H9 (cell line): ENCODE results near the gene TRIM36. TPM values are rescaled to one million over a fixed set of nuclear protein-coding genes. Genes with fewer than 3 reads are reported as not detected.

Experiments used
- DNase-seq: peaks from one replicate; pipeline ENCODE4 v3.0.0-alpha.2; 2017
- H2AFZ ChIP-seq: one replicate; pipeline ENCODE4 v1.6.1; 2013; ENCODE audit warnings: mild to moderate bottlenecking, low read length, control low read depth, moderate library complexity
- H2AK5ac ChIP-seq: 2 replicates; pipeline ENCODE4 v1.6.1; 2013; ENCODE audit warnings: low read length, control low read depth, mixed read lengths; ENCODE audit not compliant: insufficient read length
- H2BK120ac ChIP-seq: one replicate; pipeline ENCODE4 v1.6.1; 2013; ENCODE audit warnings: low read depth, mild to moderate bottlenecking, low read length, control low read depth, inconsistent platforms; ENCODE audit not compliant: poor library complexity, severe bottlenecking
- H2BK12ac ChIP-seq: 2 replicates; pipeline ENCODE4 v1.6.1; 2013; ENCODE audit warnings: low read length, control low read depth, mixed read lengths, low read depth; ENCODE audit not compliant: insufficient read length
- H2BK15ac ChIP-seq: 2 replicates; pipeline ENCODE4 v1.6.1; 2013; ENCODE audit warnings: low read depth, low read length, control low read depth
- H2BK20ac ChIP-seq: one replicate; pipeline ENCODE4 v1.6.1; 2013; ENCODE audit warnings: low read depth, mild to moderate bottlenecking, low read length, control low read depth, inconsistent platforms; ENCODE audit not compliant: poor library complexity, severe bottlenecking
- H2BK5ac ChIP-seq: 2 replicates; pipeline ENCODE4 v1.6.1; 2013; ENCODE audit warnings: low read length, control low read depth, mixed read lengths; ENCODE audit not compliant: insufficient read length
- H3K14ac ChIP-seq: 2 replicates; pipeline ENCODE4 v1.6.1; 2013; ENCODE audit warnings: low read length, control low read depth; ENCODE audit not compliant: insufficient read depth
- H3K18ac ChIP-seq: 2 replicates; pipeline ENCODE4 v1.6.1; 2013; ENCODE audit warnings: low read depth, mild to moderate bottlenecking, mixed read lengths, low read length, control low read depth; ENCODE audit not compliant: insufficient read length
- H3K23ac ChIP-seq: 2 replicates; pipeline ENCODE4 v1.6.1; 2013; ENCODE audit warnings: low read length, control low read depth, mixed read lengths, low read depth; ENCODE audit not compliant: insufficient read length
- H3K23me2 ChIP-seq: 2 replicates; pipeline ENCODE4 v1.6.1; 2013; ENCODE audit warnings: low read depth, mild to moderate bottlenecking, mixed read lengths, low read length, control low read depth; ENCODE audit not compliant: insufficient read length, poor library complexity, severe bottlenecking
- H3K27ac ChIP-seq: 2 replicates; pipeline ENCODE4 v1.5.1; 2013; ENCODE audit warnings: low read length, control low read depth, mixed read lengths, low read depth; ENCODE audit not compliant: insufficient read length
- H3K27me3 ChIP-seq: 2 replicates; pipeline ENCODE4 v1.6.1; 2013; ENCODE audit warnings: low read length, control low read depth, inconsistent platforms; ENCODE audit not compliant: insufficient read depth
- H3K4ac ChIP-seq: 2 replicates; pipeline ENCODE4 v1.6.1; 2013; ENCODE audit warnings: low read depth, mild to moderate bottlenecking, control low read depth, inconsistent platforms, low read length, moderate library complexity
- H3K4me1 ChIP-seq: 2 replicates; pipeline ENCODE4 v1.6.1; 2013; ENCODE audit warnings: low read length, control low read depth, inconsistent platforms; ENCODE audit not compliant: insufficient read depth
- H3K4me2 ChIP-seq: 2 replicates; pipeline ENCODE4 v1.6.1; 2013; ENCODE audit warnings: low read length, control low read depth, mixed read lengths; ENCODE audit not compliant: insufficient read length, insufficient read depth
- H3K56ac ChIP-seq: 2 replicates; pipeline ENCODE4 v1.6.1; 2013; ENCODE audit warnings: low read depth, mild to moderate bottlenecking, mixed read lengths, low read length, control low read depth; ENCODE audit not compliant: insufficient read length
- H3K79me1 ChIP-seq: 2 replicates; pipeline ENCODE4 v1.6.1; 2013; ENCODE audit warnings: low read depth, mild to moderate bottlenecking, moderate library complexity, low read length, control low read depth, inconsistent platforms; ENCODE audit not compliant: insufficient read depth, poor library complexity, severe bottlenecking
- H3K79me2 ChIP-seq: 2 replicates; pipeline ENCODE4 v1.6.1; 2013; ENCODE audit warnings: low read length, control low read depth, inconsistent platforms; ENCODE audit not compliant: insufficient read depth
- H3K9ac ChIP-seq: 2 replicates; pipeline ENCODE4 v1.6.1; 2013; ENCODE audit warnings: low read length, control low read depth, mixed read lengths; ENCODE audit not compliant: insufficient read length; ENCODE audit errors: extremely low read depth
- H3K9me3 ChIP-seq: one replicate; pipeline ENCODE4 v1.6.1; 2013; ENCODE audit warnings: low read depth, low read length, inconsistent platforms; ENCODE audit not compliant: control insufficient read depth
- H3T11ph ChIP-seq: one replicate; pipeline ENCODE4 v1.6.1; 2013; ENCODE audit warnings: mild to moderate bottlenecking, low read length, control low read depth, inconsistent platforms
- H4K20me1 ChIP-seq: one replicate; pipeline ENCODE4 v1.6.1; 2013; ENCODE audit not compliant: control insufficient read depth, insufficient read length, insufficient read depth
- H4K5ac ChIP-seq: 2 replicates; pipeline ENCODE4 v1.6.1; 2013; ENCODE audit warnings: low read depth, mild to moderate bottlenecking, mixed read lengths, low read length, control low read depth; ENCODE audit not compliant: insufficient read length
- H4K8ac ChIP-seq: replicated peaks from 2 replicates; pipeline ENCODE4 v1.6.1; 2013; ENCODE audit warnings: low read length, control low read depth, mixed read lengths, low read depth; ENCODE audit not compliant: insufficient read length
- H4K91ac ChIP-seq: 2 replicates; pipeline ENCODE4 v1.6.1; 2013; ENCODE audit warnings: low read depth, mild to moderate bottlenecking, moderate library complexity, mixed read lengths, low read length, control low read depth; ENCODE audit not compliant: insufficient read length
- H3K27ac Mint-ChIP-seq, 3 experiments: 2 replicates in 2 of 3; 3 replicates in 1 of 3; pipeline ENCODE4 v1.8.0; 2020 to 2021; ENCODE audit warnings: mixed read lengths in 3 of 3, mild to moderate bottlenecking in 1 of 3, moderate library complexity in 1 of 3
- H3K27me3 Mint-ChIP-seq: 2 replicates; pipeline ENCODE4 v1.8.0; 2021; ENCODE audit warnings: low read depth, mild to moderate bottlenecking, moderate library complexity, mixed read lengths
- H3K36me3 Mint-ChIP-seq, 3 experiments: 2 replicates in 2 of 3; 3 replicates in 1 of 3; pipeline ENCODE4 v1.8.0; 2020 to 2021; ENCODE audit warnings: low read depth in 3 of 3, mixed read lengths in 3 of 3; ENCODE audit not compliant: insufficient read depth in 1 of 3
- H3K4me1 Mint-ChIP-seq, 2 experiments: 2 replicates each; pipeline ENCODE4 v1.8.0; 2020; ENCODE audit warnings: mixed read lengths in 2 of 2
- H3K4me3 Mint-ChIP-seq, 2 experiments: 2 replicates in 1 of 2; 3 replicates in 1 of 2; pipeline ENCODE4 v1.8.0; 2020 to 2021; ENCODE audit warnings: mild to moderate bottlenecking in 2 of 2, mixed read lengths in 2 of 2, moderate library complexity in 1 of 2
- H3K9me3 Mint-ChIP-seq, 2 experiments: 2 replicates in 1 of 2; 3 replicates in 1 of 2; pipeline ENCODE4 v1.8.0; 2020; ENCODE audit warnings: mild to moderate bottlenecking in 2 of 2, mixed read lengths in 2 of 2, moderate library complexity in 1 of 2
- WGBS: extraction: QIAGEN DNeasy Blood & Tissue Kit; methylation state at CpG from one replicate; pipeline ENCODE4 v1.1.7; 2013; ENCODE audit warnings: missing lambda C conversion rate, low lambda C conversion rate, mixed read lengths; ENCODE audit not compliant: insufficient read length; ENCODE audit errors: extremely low coverage; 5-methylcytosine and 5-hydroxymethylcytosine counted together
- total RNA-seq: library from RNA; stranded (reverse); gene quantifications from 2 replicates; pipeline ENCODE4 v1.2.1, GENCODE V29; 2021
- TF ChIP-seq, protein P1 (sequence below): fragments of 200-600 bp; sonication (generic); conservative IDR thresholded peaks from 3 replicates; pipeline ENCODE4 v1.8.0; 2021; ENCODE audit warnings: antibody characterized with exemption, mild to moderate bottlenecking

TRIM36 gene
- total RNA-seq, 1 experiment from 2014 or later = 14.6 TPM

GRCh38 chr5:115136294-115136693 lies 33.4 kb downstream of the TRIM36 start:
- Histone ChIP-seq H3K4me1 (no peaks in the 10 kb centered on the region), H4K5ac (no peak overlapping the region), H3K9me3 (no peaks in the 10 kb centered on the region), H2AK5ac (no peak overlapping the region), H2BK5ac (no peak overlapping the region), H3K9ac (no peak overlapping the region), H2BK15ac (no peak overlapping the region), H2AFZ (no peak overlapping the region), H4K20me1 (no peaks in the 10 kb centered on the region), H3K27me3 (no peaks in the 10 kb centered on the region), H3K56ac (no peak overlapping the region), H3K4ac (no peak overlapping the region), H3K18ac (no peak overlapping the region), H2BK20ac (no peak overlapping the region), H3K79me1 (no peaks in the 10 kb centered on the region), H3K4me2 (no peak overlapping the region), H3K23me2 (no peaks in the 10 kb centered on the region), H2BK120ac (no peak overlapping the region), H3K79me2 (no peaks in the 10 kb centered on the region), H3K14ac (no peak overlapping the region), H3T11ph (no peak overlapping the region), H2BK12ac (no peak overlapping the region), H3K23ac (no peak overlapping the region), H4K8ac (no peak overlapping the region), H3K27ac (no peak overlapping the region), H4K91ac (no peak overlapping the region)
- TF ChIP-seq, protein P1, sequence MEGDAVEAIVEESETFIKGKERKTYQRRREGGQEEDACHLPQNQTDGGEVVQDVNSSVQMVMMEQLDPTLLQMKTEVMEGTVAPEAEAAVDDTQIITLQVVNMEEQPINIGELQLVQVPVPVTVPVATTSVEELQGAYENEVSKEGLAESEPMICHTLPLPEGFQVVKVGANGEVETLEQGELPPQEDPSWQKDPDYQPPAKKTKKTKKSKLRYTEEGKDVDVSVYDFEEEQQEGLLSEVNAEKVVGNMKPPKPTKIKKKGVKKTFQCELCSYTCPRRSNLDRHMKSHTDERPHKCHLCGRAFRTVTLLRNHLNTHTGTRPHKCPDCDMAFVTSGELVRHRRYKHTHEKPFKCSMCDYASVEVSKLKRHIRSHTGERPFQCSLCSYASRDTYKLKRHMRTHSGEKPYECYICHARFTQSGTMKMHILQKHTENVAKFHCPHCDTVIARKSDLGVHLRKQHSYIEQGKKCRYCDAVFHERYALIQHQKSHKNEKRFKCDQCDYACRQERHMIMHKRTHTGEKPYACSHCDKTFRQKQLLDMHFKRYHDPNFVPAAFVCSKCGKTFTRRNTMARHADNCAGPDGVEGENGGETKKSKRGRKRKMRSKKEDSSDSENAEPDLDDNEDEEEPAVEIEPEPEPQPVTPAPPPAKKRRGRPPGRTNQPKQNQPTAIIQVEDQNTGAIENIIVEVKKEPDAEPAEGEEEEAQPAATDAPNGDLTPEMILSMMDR = no peak
- Mint-ChIP-seq H3K27me3 (no peaks in the 10 kb centered on the region), H3K36me3 (peaks cover 3 to 18% (median 5%) of the 10 kb centered on the region in 3 experiments; a peak in 6 of 7 replicates), H3K9me3 (no peaks in the 10 kb centered on the region), H3K4me1 (no peaks in the 10 kb centered on the region; a peak in 1 of 4 replicates), H3K4me3 (no peak overlapping the region; a peak in 1 of 5 replicates), H3K27ac (no peak overlapping the region)
- no CpG with 5 or more reads among the region's 2 CpGs for WGBS
- DNase-seq = no peak
